ENCODE results near the gene RAB40C.

RAB40C gene

GRCh38 chr16:575354-576196 lies 14.3 kb upstream of the RAB40C start:
- Histone ChIP-seq H3K27me3 (ENCODE audit: insufficient read depth, poor library complexity, severe bottlenecking) (no peaks in the 10 kb centered on the region), H3K4me1 (ENCODE audit: insufficient read depth, poor library complexity, severe bottlenecking) (no peaks in the 10 kb centered on the region), H3K9me3 (ENCODE audit: severe bottlenecking) (no peaks in the 10 kb centered on the region), H3K4me3 (ENCODE audit: severe bottlenecking) (no peak overlapping the region), H3K36me3 (ENCODE audit: low read depth) (peaks cover 7% of the 10 kb centered on the region; the same call in 1 of the 2 replicates), H3K27ac (ENCODE audit: poor library complexity, severe bottlenecking) (no peak overlapping the region)
- ATAC-seq (ENCODE audit: low read depth), result no peak
- no peak for DNase-seq (ENCODE audit: low spot score)
- TF ChIP-seq CTCF (IDR thresholded peaks at IDR 0.05; ENCODE audit: poor library complexity, severe bottlenecking), result no peak

- no peak for ATAC-seq (ENCODE audit: low read depth)
- H3K36me3 ChIP-seq (ENCODE audit: low read depth), result peaks cover 7% of the 10 kb centered on the region; the same call in 1 of the 2 replicates
- H3K27me3 ChIP-seq (ENCODE audit: insufficient read depth, poor library complexity, severe bottlenecking), result no peaks in the 10 kb centered on the region
- no peaks in the 10 kb centered on the region for H3K9me3 ChIP-seq (ENCODE audit: severe bottlenecking)
- H3K4me1 ChIP-seq (ENCODE audit: insufficient read depth, poor library complexity, severe bottlenecking), result no peaks in the 10 kb centered on the region
- no peak for DNase-seq (ENCODE audit: low spot score)
- no peak overlapping the region for H3K4me3 ChIP-seq (ENCODE audit: severe bottlenecking)
- H3K27ac ChIP-seq (ENCODE audit: poor library complexity, severe bottlenecking), result no peak overlapping the region
- TF ChIP-seq CTCF (IDR thresholded peaks at IDR 0.05; ENCODE audit: poor library complexity, severe bottlenecking), result no peak
These were observed 13.6 kb upstream of the RAB40C start for GRCh38 chr16:576197-576822.

- Histone ChIP-seq H3K27ac (ENCODE audit: poor library complexity, severe bottlenecking) (no peak overlapping the region), H3K4me1 (ENCODE audit: insufficient read depth, poor library complexity, severe bottlenecking) (no peaks in the 10 kb centered on the region), H3K9me3 (ENCODE audit: severe bottlenecking) (no peaks in the 10 kb centered on the region), H3K36me3 (ENCODE audit: low read depth) (peaks cover 7% of the 10 kb centered on the region; the same call in 1 of the 2 replicates), H3K27me3 (ENCODE audit: insufficient read depth, poor library complexity, severe bottlenecking) (no peaks in the 10 kb centered on the region), H3K4me3 (ENCODE audit: severe bottlenecking) (no peak overlapping the region)
- no peak for DNase-seq (ENCODE audit: low spot score)
- TF ChIP-seq CTCF (IDR thresholded peaks at IDR 0.05; ENCODE audit: poor library complexity, severe bottlenecking), result no peak
- no peak for ATAC-seq (ENCODE audit: low read depth)
These were observed 13.1 kb upstream of the RAB40C start for GRCh38 chr16:576823-577201.

GRCh38 chr16:577796-578195 lies 12.1 kb upstream of the RAB40C start:
- H3K4me3 ChIP-seq (ENCODE audit: severe bottlenecking), result no peak overlapping the region
- H3K36me3 ChIP-seq (ENCODE audit: low read depth), result peaks cover 7% of the 10 kb centered on the region; the same call in 1 of the 2 replicates
- no peaks in the 10 kb centered on the region for H3K4me1 ChIP-seq (ENCODE audit: insufficient read depth, poor library complexity, severe bottlenecking)
- DNase-seq (ENCODE audit: low spot score), result no peak
- no peak for TF ChIP-seq CTCF (IDR thresholded peaks at IDR 0.05; ENCODE audit: poor library complexity, severe bottlenecking)
- no peaks in the 10 kb centered on the region for H3K27me3 ChIP-seq (ENCODE audit: insufficient read depth, poor library complexity, severe bottlenecking)
- ATAC-seq (ENCODE audit: low read depth), result no peak
- H3K27ac ChIP-seq (ENCODE audit: poor library complexity, severe bottlenecking), result no peak overlapping the region
- no peaks in the 10 kb centered on the region for H3K9me3 ChIP-seq (ENCODE audit: severe bottlenecking)

All from RWPE2 (cell line).